COLO829 (cell line): ENCODE measurements around the gene NIT2.
"Not testable (repeated sequence)": the region's sequence is repeated elsewhere in the genome, so short reads cannot be mapped to it uniquely, and the experiment has no call there.

Experiments
- DNase-seq: peaks from one replicate; pipeline ENCODE4 v3.0.0; 2012; ENCODE audit warnings: low spot score

The NIT2 gene, protein sequence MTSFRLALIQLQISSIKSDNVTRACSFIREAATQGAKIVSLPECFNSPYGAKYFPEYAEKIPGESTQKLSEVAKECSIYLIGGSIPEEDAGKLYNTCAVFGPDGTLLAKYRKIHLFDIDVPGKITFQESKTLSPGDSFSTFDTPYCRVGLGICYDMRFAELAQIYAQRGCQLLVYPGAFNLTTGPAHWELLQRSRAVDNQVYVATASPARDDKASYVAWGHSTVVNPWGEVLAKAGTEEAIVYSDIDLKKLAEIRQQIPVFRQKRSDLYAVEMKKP

DNA sequence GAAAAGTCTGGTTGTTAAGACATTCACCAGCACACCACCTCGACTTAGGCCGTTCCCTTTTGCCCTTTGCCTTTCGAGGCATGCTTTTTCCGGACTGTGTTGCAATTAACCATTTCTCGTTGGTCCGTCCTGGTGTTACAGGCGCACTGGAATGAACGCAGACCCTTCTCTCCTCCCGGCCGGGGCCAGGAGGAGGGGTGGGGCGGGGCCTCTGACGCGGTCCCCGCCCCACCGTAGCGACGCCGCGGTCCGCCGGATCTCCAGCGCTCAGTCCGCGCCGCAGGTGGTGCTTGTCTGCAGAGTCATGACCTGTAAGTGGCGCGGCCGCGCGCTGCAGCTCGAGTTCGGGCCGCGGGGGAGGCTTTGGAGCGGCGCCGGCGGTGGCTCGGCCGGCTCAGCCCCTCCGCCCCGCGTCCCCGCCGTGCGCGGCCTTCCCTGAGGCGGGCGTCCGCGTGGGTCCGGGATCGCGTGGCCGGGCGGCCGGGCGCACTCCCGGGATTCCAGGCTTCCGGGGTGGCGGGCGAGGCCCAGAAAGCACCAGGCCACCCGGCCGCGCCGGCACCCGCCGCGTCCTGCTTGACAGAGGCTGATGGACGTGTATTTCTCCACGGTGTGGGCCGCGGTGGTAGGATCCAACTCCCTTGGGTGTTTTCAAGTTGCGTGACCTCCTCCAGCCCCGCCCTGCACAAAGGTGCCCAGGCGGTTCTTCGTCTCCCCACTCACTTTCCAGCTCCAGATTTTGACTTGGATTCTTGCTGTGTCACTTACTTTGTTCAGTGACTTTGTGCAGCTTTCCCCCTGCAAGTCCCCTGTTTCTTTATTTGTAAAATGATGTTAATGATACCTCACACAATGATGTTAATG, at the start of gene NIT2:
Gene NIT2, plus strand, starts transcription at position 270 of the 864 bp plus-strand sequence. Its CDS starts 35 bp downstream, at position 305.
- DNase-seq: peak; percentile 85

DNA sequence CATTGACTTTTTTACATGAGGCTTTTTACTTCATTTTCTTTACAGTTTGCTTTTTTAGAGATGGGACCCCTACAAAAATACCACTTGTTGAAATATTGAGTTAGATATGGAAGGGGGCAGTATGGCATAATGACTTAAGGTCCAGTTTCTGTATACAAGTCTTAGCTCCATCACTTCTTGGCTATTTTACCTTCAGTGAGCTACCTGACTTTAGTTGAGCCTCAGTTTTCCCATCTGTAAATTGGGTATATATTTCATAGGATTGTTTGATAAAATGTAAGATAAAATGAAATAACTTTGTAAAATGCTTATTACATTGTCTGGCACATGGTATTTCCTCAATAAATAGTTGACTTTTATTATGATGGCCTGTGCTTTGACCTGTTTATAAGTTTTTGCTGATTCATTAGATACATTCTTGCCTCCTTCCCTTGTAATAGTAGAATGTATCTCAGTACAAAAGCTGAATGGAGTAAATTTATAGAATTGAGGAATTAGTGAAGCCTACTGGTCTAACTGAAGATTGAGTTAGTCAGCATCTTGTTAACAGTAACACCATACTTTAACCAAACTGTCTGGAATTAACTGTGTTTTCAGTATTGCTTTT, 46.2 kb upstream of the NIT2 start:
- no peak for DNase-seq

DNA sequence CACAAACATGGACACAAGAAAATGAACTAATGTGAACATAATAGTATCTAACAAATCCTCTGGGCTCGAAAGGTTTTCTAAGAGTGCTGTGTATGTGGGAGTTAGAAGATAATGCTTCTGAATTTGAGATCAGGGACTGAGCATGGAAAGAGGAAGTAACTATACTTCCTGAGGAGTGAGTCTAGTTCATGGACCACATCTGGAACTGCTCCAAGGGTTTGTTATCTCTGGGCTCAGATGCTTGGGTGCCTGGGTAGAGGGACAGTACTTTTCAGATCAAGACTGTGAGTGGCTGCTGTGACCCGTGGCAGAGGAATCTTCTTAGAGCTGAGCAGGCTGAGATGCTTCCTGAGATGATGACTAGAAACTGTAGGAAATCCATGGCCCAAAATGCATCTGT, 45.2 kb upstream of the NIT2 start:
- DNase-seq: no peak

DNA sequence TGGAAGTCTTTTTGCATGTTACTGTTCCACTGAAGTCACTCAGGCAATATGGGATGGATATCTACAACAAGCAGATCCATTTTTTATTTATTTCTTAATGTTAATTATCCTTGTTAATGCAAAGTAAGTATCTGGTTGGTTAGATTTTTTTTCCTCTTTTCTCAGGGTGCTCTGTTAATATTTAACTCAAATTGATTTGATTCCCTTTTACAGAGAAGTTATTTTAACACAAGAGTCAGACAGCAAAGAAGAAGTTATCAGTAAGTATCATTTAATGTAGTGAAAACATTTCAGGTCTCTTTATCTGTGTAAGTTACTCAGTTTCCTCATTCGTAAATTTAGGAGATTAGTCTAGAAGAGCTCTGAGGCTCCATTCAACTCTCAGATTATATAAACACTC, 39.5 kb upstream of the NIT2 start:
- no peak for DNase-seq

DNA sequence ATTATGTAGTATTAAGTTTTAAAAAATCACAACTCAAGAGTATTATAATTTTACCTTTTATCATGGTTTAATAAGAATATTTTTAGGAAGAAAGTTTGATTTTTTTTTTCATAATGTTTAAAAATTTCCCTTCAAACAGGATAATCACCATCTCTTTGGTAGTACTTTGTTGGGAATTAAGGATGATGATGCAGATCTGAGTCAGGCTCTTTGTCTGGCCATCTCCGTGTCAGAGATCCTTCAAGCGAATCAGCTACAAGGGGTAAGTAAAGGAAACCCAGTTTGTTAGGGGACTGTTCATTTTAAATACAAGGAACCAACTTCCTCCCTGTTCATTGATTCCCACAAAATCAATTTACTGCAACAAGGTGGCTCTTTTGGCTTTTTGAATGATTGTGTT, 36.8 kb upstream of the NIT2 start:
- DNase-seq: no peak

DNA sequence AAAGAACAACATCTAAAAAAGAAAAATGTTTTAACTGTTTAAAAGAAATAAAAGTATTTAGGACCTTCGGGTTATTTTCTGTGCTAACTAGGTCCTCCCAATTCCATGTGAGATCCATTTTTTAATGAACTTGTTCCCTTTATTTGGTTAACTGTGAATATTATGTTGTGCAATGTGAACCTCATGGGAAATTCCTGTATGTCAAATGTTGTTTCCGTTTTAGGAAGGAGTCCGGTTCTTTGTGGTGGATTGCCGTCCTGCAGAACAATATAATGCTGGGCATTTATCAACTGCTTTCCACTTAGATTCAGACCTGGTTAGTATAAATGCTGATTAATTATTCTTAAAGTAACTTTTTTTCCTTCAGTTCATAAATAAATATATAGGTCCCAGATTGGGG, 35.5 kb upstream of the NIT2 start:
- no peak for DNase-seq

DNA sequence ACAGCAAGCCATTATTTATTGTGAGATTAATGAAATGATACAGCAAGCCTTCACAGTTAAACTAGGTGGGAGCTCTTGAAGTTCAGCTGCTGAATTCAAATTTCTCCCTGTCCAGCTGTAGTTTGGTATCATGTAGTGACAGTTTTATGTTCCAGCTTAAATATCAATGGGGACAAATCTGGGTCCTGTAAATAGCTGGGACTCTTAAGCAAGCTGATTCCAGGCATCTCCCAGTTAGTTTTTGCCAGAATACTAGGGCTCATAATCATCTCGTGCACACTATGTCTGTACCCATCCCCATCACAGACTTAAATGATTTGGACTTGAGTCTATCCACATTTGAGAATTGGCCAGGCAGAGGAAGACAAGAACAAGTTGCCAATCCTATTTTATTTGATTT, 27.9 kb upstream of the NIT2 start:
- no peak for DNase-seq

DNA sequence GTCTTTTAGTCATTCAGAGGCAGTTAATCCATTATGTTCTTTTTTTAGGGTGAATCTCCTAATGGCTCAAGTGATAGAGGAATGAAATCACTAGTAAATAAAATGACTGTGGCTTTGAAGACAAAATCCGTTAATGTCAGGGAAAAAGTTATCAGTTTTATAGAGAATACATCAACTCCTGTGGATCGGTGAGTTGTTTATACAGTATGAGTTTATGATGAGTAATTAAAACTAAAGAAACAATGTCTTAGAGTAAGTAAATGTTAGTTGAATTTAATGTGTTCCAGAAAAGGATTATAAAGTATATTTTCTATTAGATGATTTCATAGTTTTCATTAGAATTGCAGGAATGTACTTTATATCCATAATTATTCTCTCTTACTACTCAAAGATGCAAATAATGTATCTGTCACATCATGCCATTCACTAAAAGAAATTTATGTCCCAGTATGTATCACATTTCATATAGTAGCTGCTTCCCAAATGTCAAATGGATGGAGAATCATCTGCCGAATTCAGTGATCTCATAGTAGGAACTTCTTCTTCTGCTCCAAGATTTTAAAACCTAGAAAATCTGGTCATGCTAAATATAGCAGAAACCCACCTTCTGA, 24.1 kb upstream of the NIT2 start:
- no peak for DNase-seq

DNA sequence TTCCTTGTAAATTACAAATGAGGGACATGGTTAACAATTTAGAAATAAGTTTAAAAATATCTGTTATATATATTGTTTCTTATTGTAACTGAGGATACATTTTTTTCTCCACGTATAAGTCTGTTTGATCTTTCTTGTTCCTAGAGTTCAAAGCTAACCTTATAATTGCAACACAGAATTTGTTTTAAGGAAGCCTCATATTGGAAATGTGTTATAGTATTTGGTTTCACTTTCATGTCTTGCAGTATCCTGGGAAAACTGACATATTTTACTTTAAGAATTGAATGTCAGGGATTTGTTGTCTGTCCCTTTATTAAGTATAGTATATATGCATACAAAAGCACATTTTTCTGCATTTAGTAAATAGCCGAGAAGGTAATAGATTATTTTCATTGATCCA, 23.5 kb upstream of the NIT2 start:
- DNase-seq: no peak

DNA sequence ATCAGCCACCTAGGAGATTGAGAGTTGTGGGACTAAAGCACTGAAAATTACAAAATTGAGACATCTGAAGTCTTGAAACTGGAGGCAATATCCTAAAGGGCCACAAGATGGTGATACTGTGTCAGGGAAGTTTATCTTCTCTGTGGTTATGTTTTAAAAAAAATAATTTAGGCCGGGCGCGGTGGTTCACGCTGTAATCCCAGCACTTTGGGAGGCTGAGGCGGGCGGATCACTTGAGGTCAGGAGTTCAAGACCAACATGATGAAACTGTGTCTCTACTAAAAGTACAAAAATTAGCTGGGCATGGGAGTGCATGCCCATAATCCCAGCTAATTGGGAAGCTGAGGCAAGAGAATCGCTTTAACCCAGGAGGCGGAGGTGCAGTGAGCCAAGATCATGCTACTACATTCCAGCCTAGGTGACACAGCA, 17.9 kb upstream of the NIT2 start:
- DNase-seq: peak; percentile 54

DNA sequence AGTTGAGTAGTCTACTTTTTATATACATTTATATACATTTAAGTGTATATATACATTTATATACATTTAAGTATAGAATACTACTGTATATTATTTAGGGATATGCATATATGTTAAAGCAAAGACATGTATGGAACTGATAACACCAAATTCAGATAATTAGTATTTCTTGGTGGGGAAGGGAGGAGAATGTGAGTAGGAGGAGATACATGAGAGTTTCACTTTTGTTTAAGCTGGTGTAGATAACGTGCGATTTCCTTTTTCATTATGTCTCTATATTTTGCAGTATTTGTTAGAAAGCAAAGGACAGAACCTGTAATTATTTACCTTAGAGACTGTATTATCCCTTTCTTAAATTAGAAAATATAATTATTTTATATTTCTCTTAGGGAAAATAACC, 16.6 kb upstream of the NIT2 start:
- no peak for DNase-seq

DNA sequence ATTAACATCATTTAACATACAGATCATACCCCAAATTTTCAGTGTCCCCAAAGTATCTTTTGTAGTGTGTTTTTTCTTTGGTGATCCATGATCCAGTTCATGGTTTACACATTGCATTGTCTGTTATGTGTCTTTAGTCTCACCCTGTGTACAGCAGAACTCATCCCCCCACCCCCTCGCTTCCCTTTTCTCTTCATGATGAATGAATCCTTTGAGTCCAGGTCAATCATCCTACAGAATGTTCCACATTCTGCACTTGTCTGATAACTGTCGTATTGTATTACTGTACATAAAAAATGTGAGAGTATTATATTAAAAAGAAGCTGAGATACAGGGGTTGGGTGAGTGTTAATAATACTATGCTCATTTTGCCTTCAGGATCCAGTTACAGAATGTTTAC, 14.6 kb upstream of the NIT2 start:
- DNase-seq: peak; percentile 86

DNA sequence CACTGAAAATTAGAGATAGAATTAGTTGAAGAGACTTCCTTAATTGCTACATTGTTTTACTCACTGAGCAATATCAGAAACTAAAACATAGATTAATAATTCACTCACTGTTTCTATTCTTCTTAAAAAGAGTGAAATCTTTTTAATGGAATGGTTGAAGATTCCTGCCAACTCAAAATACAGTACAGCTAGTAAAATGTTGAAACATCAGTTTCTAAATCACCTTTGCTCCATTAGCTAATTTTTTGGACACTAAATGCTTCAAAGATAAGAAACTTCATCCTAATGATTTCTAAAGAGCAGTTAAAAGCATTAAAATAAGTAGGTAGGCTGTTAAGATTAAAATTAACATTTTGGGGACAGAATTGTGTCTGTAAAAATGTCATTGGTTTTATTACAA, 10.5 kb upstream of the NIT2 start:
- no peak for DNase-seq

DNA sequence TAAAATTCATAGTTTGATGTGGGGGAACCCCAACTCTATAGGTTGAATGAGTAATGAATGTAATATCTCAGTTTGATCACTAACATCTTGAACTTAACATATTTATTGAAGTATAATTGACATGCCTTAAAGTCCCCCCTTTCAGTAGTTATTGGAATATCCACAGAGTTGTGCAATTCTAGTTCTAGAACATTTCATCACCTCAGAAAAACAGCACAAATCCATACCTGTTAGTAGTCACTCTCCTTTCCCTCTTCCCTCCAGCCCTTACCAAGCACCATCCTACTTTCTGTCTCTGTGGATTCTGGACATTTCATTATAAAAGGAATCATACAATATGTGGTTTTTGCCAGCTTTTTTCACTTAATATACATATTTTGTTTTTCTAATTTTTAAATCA, 8.7 kb upstream of the NIT2 start:
- DNase-seq: no peak

DNA sequence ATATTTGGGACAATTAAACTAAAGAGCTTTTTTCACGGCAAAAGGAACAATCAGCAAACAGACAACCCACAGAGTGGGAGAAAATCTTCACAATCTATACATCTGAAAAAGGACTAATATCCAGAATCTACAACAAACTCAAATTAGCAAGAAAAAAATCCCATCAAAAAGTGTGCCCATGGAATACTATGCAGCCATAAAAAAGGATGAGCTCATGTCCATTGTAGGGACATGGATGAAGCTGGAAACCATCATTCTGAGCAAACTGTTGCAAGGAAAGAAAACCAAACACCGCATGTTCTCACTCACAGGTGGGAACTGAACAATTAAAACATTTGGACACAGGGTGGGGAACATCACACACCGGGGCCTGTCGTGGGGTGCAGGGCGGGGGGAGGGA, 7.2 kb upstream of the NIT2 start:
- not testable (repeated sequence) for DNase-seq

DNA sequence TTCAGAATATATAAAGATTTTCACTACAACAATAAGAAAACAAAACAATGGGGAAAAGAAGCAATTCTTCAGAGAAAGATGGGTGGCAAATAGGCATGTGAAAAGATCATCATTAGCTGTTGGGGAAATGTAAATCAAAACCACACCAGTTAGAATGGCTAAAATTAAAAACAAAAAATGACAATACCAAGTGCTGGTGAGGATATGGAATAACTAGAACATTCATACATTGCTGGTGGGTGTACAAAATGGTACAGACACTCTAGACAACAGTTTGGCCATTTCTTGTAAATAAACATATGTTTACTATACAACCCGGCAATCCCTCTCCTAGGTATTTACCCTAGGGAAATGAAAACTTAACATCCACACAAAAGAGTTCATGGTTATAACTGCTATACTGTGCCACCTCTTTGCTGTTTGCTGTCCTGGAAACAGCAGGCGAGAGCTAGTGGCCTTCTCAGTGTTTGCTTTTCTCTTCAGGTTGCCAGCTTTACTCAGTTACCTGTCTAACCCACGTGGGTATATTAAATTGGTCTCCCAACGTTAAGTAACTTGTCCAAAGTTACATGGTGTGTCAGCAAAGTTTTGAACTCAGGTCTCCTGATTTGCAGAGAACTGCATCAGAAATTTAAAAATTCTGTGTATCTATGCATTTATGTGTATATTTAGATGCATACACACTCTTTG, 4.6 kb upstream of the NIT2 start:
- no peak for DNase-seq

DNA sequence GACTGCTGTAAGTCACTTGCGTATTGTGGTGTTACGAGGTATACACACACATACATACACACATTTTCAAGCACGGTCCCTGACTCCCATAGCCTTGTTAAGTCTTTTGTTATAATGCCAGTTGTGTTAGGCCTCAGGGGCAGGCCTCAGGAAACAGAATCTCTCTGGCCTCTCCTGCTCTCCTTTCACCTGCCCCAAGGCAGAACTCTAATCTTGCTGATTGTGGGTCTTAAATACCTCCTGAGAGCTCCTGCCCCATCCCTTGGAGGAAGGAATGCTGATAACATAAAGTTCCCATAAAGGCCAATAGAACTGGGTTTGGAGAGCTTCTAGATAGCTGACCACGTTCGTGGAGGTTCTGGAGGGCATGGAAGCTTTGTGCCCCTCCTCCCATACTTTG, 3.9 kb upstream of the NIT2 start:
- DNase-seq: no peak

DNA sequence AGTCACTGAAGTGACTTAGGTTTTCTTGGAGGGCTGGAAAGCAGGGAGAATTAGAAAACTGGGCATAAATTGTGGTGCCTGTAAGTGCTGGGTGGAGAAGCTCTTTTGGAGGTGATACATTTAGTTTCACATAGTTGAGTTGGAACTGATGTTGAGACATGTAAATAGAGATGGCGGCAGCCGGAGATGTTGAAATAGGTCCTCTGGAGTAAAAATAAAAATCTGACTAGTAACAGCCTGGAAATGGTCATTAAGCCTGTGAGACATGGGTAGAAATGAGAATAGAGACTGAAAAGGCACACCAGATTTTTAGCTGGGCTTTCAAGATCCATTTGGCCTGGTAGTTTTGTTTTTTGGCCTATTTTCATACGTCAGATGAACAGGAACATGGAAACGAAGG, 2.9 kb upstream of the NIT2 start:
- DNase-seq: no peak

DNA sequence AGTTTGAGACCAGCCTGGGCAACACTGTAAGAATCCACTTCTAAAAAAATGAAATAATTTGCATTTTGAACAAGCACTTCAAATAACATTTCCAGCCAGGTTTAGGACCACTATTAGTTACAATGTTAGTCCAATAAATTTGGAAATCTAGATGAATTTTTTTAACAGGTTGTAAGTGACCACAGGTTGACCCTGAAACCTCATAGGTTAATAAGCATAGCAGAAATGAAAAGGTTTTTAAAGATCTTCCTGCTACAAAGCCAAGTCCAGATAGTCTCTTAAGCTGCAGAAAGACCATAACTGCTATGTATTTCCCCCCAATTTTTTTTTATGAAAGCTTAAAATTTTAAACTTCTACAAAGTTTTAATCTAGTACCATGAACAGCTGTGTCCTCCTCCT, 1.5 kb upstream of the NIT2 start:
- DNase-seq: no peak

DNA sequence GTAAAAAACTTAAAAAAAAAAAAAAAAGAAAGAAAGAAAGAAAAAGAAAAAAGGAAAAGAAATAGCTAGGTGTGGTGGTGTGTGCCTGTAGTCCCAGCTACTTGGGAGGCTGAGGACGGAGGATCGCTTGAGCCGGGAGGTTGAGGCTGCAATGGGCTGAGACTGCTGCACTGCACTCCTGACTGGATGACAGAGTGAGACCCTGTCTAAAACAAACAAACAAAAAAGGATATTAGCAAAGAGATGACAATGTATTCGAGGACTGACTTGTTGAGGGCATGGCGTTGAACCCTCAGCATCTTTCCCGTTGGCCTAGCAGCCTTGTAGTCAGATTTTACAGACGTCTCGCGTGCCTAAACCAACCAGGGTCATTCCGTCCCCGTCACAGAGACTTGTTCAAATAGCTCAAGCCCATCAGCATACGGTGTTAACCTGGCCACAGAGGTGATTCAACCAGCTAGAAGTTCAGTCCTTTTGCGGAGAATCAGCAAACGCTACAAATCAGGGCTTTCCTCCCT, 528 bp upstream of the NIT2 start:
- no peak for DNase-seq

DNA sequence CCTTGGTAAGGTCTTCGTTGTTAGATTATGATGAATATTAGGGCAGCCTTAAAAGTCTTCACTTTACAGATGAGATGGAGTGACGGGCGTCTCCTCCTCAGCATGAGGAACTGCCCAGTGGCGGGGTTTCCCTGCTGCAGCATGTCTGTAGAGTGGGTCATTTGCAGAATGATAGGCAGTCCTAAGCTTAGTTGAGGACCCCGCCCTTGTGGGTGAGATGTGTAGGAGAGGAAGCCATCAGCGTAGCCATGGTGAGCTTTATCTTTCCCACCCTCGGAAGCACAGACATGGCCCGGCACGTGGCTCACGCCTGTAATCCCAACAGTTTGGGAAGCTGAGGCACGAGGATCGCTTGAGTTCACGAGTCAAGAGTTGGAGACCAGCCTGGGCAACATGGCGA, 877 bp downstream of the NIT2 start:
- peak; percentile 36 for DNase-seq

DNA sequence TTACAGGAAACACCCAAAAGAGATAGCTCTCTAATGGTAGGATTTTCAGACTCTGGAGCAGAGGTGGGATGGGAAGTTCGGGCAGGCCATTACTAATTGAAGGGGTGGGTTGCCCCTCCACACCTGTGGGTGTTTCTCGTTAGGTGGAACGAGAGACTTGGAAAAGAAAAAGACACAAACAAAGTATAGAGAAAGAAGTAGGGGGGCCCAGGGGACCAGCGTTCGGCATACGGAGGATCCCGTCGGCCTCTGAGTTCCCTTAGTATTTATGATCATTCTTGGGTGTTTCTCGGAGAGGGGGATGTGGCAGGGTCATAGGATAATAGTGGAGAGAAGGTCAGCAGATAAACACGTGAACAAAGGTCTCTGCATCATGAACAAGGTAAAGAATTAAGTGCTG, 1.7 kb downstream of the NIT2 start:
- DNase-seq: not testable (repeated sequence)
